HG03457 (cell line): ENCODE results near the gene SLBP.
"Not testable (repeated sequence)": the region's sequence is repeated elsewhere in the genome, so short reads cannot be mapped to it uniquely, and the experiment has no call there.

Experiments
- ATAC-seq: cut with Tn5 transposase; IDR thresholded peaks from one replicate; pipeline ENCODE4 v1.9.1; 2021; ENCODE audit warnings: moderate number of reproducible peaks; ENCODE audit not compliant: unreplicated experiment

Gene SLBP

GRCh38 chr4:1678244-1678643, 33.9 kb downstream of the SLBP start:
- no peak for ATAC-seq

DNA sequence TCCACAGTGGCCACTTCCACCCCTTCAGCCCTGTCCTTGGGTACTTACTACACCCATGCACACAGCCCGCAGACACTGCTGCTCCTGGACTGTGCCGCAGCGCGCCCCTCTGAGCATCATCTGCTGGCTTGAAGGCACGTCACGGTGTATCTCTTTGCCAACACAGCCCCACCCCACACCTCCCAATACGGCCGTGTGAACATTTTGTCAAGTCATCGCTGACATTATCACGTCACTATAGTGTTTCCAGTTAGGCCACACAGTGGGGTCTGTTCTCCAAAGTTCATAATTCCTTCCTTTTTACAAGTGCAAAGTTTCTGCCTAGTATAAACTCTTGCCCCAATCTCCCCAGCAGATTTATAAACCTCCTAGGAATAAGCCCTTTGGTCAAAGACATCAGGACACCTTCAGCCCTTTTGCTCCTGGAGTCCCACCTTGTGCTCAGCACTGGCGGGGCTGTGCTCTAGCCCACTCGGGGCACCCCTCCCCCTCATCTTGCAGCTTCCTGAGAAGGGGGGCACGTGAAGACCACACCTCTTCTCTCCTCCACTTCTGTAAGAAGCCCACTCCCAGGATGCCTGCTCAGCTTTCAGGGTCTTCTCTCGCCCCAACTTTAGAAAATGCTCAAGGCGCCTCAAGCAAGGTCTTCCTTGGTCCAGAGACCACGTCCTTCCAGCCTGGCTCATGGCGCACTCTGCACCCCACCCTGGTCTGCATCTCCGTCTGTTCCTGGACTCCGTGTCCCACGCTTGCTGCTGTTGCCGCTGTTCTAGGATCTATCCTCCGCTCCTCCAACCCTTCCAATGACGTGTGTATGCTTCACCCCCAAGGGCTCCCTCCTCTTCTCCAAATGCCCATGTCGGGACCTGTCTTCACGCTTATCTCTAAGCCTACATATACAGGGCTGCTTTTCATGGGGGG, 35.3 kb downstream of the SLBP start:
- no peak for ATAC-seq

GRCh38 chr4:1675802-1676137, 36.3 kb downstream of the SLBP start:
- no peak for ATAC-seq

- ATAC-seq, result no peak
These were observed 36.9 kb downstream of the SLBP start for GRCh38 chr4:1675136-1675801.

DNA sequence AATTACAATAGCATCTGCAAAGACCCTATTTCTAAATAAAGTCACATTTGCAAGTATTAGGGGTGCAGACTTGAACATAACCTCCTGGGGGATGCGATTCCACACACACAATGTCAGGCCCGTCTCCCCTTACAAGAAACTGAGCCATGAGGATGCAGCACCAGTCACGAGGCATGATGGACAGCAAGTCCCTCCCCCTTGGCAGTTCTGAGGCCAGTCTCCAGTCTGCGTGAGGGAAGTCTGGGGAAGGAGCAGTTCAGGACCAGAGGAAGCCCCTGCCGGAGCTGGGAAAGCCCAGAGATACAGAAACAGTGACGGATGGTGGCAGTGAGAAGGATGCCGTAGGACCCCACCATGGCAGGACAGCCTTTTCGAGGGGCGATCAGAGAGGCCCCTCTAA, 37.4 kb downstream of the SLBP start:
- ATAC-seq, result no peak

GRCh38 chr4:1673671-1674070, 38.4 kb downstream of the SLBP start:
- ATAC-seq, result no peak

DNA sequence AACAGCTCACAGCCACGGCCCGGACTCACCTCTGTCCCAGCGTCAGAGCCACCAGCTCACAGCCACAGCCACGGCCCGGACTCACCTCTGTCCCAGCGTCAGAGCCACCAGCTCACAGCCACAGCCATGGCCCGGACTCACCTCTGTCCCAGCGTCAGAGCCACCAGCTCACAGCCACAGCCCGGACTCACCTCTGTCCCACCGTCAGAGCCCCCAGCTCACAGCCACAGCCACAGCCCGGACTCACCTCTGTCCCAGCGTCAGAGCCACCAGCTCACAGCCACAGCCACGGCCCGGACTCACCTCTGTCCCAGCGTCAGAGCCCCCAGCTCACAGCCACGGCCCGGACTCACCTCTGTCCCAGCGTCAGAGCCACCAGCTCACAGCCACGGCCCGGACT, 41.1 kb downstream of the SLBP start:
- not testable (repeated sequence) for ATAC-seq

GRCh38 chr4:1670279-1670678, 41.8 kb downstream of the SLBP start:
- no peak for ATAC-seq

DNA sequence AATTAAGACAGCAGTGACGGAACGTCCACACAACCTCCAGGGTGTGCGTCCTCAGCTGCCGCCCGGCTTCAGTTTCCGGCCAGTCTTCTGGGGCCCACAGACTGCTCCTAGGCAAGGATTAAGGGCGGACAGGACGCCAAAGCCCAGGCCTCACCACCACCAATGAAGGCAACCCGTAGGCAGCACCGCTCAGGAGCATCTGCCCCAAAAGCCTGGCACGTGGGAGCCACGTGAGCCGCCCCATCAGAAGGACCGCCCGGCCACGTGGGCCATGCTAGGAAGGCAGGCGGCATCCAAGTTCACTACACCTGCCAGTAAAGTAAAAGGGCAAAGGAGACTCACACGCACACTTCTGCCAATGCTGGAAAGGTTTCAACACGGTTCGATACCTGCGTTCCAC, 42.3 kb downstream of the SLBP start:
- ATAC-seq, result no peak

- no peak for ATAC-seq
These were observed 42.8 kb downstream of the SLBP start for GRCh38 chr4:1669270-1669669.

DNA sequence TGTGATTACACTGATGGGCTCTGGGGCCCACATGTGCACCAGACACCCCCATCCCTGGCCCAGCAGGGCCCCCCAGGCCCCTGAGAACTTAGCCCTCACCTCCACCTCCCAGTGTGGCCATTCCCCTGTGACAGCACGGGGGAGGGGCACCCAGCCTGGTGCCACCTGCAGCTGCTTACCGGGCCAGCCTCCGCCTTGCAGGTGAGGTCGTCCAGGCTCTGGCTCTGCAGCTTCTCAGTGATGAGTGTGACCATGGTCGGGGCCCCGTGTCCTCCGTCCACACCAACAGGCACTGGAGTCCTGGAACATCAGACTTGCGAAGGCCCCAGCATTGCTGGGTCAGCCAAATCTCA, 43.7 kb downstream of the SLBP start:
- no peak for ATAC-seq

DNA sequence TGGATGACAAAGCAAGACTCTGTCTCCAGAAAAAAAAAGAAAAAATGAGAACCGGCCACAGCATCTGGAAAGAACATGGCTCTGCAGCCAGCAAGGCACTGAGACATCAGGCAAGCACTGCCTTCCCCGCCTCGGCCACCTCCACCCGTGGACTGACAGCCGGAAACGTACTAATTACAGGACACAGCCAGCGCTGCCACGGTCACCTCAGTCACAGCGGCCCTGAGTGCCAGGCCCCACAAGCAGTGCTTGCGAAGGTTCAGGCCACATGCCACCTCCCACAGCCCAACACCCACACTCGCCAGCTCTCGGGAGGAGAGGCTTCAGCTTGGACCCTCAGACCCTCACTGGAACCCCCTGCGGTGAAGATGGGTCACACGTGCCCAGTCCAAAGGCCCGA, 44.8 kb downstream of the SLBP start:
- no peak for ATAC-seq

DNA sequence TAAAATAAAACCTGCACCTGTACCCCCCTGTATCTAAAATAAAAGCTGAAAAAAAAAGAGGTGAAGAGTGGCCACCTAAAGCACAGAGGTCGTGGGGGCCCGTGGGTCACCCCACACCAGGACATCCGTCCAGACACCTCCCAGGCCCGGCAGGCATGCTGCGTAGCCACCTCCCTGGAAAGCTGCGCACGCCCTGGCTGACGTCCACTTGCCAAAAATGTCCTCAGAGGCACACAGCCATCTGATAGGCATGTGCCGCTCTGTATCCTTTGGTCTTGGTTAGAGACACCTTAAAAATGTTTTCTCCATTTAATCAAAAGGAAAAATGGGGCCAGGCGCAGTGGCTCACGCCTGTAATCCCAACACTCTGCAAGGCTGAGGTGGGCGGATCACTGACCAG, 45.7 kb downstream of the SLBP start:
- ATAC-seq, result no peak

GRCh38 chr4:1664141-1664540, 48.0 kb downstream of the SLBP start:
- no peak for ATAC-seq

DNA sequence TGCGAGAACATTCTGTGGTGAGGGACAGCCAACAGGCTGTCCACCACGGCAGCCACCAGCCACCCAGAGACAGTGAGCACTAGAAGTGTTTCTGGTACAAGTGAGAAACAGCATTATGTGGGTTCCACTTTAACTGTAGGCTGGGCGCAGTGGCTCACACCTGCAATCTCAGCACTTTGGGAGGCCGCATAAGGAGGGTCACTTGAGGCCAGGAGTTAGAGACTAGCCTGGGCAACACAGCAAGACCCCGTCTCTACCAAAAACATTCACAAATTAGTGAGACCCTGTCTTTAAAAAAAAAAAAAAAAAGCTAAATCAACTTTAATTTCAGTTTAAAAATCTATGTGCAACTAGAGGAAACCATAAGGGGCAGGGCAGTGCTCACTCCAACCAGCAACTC, 48.6 kb downstream of the SLBP start:
- no peak for ATAC-seq

- no peak for ATAC-seq
These were observed 50.4 kb downstream of the SLBP start for GRCh38 chr4:1661695-1662094.

DNA sequence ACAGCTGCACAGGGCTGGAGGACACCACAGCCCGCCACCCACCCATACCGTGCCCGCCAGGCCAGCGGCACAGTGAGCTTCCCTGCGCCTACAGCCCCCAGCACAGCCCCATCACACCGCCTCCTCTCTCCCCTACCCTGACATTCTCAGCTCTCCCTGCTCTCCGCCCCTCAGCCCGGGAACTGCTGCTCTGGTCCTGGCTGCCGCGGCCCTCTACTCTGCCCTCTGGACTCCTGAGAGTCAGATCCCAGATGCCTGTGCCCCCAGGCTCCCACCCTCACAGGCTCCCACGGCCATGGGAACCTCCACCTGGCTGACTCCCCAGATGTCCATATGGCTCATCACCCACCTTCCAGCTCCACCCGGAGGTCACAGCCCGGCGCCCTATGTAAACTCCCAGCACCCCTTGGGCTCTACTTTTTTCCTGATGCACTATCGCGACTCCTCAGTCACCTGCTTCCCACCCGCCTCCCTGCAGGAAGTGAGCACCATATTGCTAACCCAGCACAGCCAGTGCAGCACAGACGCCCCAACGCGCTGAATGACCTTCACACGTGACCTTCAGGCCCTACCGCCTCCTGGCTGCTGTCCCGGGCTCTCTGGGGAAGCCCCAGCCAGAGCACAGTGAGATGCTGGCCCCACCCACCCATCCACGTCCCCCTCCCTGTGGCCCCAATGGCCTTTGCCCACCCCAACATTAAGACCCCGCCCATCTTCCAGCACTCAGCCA, 51.0 kb downstream of the SLBP start:
- no peak for ATAC-seq

- no peak for ATAC-seq
These were observed 52.7 kb downstream of the SLBP start for GRCh38 chr4:1659104-1660043.

- no peak for ATAC-seq
These were observed 53.5 kb downstream of the SLBP start for GRCh38 chr4:1658581-1658980.

DNA sequence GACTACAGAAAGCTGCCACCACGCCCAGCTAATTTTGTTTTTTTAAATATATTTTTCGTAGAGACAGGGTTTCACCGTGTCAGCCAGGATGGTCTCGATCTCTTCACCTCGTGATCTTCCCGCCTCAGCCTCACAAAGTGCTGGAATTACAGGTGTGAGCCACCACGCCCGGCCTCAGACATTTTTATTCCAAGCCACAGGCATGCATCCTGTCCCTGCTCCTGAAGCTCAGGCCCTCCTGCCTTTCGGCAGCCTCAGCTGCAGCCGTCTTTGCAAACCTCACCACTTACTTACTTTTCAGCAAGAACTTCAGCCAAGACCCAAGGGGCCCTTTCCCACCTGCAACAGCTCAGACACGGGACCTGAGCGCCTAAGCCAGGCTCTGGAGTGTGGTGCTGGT, 54.0 kb downstream of the SLBP start:
- ATAC-seq, result no peak

DNA sequence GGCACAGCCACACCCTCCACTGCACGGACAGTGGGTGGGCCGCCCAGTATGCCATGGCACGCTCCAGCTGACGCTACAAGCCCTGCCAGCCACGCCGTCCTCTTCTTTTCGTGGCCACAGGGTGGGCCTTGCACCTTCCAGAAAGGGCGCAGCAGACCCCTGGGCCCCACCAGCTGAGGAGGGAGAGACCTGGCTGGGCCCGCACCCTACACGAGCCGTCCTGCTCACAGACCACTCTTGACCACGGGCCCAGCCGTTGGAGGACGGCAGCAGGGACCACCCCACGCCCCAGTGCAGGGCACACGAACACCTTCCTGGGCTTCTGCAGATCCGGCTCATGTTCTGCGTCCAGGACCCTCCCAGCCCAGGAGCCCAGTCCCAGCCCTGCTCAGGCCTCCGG, 55.1 kb downstream of the SLBP start:
- no peak for ATAC-seq
